HCT116 (cell line): ENCODE measurements around the gene SERPINF2.

Experiments used
- EZH2 ChIP-seq: fragments of 200-600 bp; sonication (generic); IDR thresholded peaks from 2 replicates; pipeline ENCODE4 v1.6.1; 2017; ENCODE audit warnings: antibody characterized with exemption, mixed run types
- JUND ChIP-seq: IDR thresholded peaks from 2 replicates; pipeline ENCODE4 v1.6.1; 2012
- TF ChIP-seq, protein P1 (sequence below), 3 experiments: fragments of 200-600 bp in 1 of 3; sonication (generic) in 1 of 3; IDR thresholded peaks in 2 of 3; conservative IDR thresholded peaks in 1 of 3; 2 replicates each; pipeline ENCODE4 v1.5.1; 2012 to 2017; ENCODE audit warnings: low read depth in 2 of 3, low read length in 2 of 3, antibody characterized with exemption in 1 of 3, borderline replicate concordance in 1 of 3, control low read depth in 1 of 3, mild to moderate bottlenecking in 1 of 3, mixed read lengths in 1 of 3, mixed run types in 1 of 3, moderate library complexity in 1 of 3; ENCODE audit not compliant: insufficient read depth in 1 of 3

DNA sequence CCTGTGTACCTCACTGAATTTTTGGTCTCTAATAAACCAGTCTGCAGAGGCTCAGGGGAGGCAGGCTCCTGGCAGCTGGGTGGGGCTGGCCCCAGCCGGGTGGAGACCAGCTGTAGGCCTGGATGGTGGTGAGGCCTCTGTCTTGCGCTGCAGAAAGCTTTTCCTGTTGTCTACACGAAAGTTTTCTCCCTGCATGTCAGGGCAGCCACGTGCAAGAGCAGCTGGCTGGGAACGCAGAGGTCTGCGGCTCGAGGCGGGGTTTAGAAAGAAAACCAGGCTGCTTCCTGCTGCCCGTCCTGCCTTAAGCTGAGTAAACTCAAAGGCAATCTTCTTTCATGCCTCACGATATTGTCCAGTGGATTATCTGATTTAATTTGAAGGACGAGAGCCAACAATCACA lies 21.6 kb downstream of the SERPINF2 start:
- TF ChIP-seq, protein P1, sequence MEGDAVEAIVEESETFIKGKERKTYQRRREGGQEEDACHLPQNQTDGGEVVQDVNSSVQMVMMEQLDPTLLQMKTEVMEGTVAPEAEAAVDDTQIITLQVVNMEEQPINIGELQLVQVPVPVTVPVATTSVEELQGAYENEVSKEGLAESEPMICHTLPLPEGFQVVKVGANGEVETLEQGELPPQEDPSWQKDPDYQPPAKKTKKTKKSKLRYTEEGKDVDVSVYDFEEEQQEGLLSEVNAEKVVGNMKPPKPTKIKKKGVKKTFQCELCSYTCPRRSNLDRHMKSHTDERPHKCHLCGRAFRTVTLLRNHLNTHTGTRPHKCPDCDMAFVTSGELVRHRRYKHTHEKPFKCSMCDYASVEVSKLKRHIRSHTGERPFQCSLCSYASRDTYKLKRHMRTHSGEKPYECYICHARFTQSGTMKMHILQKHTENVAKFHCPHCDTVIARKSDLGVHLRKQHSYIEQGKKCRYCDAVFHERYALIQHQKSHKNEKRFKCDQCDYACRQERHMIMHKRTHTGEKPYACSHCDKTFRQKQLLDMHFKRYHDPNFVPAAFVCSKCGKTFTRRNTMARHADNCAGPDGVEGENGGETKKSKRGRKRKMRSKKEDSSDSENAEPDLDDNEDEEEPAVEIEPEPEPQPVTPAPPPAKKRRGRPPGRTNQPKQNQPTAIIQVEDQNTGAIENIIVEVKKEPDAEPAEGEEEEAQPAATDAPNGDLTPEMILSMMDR (IDR thresholded peaks at IDR 0.05 in 2 of 3, conservative IDR thresholded peaks at IDR 0.05 in 1 of 3; ENCODE audit: borderline replicate concordance in 1 of 3, insufficient read depth in 1 of 3, low read depth in 2 of 3, low read length in 2 of 3) = no peak
- no peak for TF ChIP-seq JUND
- no peak for TF ChIP-seq EZH2
